ENCODE measurements around the gene AXDND1. TPM values are rescaled to one million over a fixed set of nuclear protein-coding genes. Genes with fewer than 3 reads are reported as not detected.
A peak's percentile ranks its signal among the peaks of the same experiment; 100 is the strongest.

The AXDND1 gene
- total RNA-seq, 1 donor from 2014 or later: 1.1 TPM

DNA sequence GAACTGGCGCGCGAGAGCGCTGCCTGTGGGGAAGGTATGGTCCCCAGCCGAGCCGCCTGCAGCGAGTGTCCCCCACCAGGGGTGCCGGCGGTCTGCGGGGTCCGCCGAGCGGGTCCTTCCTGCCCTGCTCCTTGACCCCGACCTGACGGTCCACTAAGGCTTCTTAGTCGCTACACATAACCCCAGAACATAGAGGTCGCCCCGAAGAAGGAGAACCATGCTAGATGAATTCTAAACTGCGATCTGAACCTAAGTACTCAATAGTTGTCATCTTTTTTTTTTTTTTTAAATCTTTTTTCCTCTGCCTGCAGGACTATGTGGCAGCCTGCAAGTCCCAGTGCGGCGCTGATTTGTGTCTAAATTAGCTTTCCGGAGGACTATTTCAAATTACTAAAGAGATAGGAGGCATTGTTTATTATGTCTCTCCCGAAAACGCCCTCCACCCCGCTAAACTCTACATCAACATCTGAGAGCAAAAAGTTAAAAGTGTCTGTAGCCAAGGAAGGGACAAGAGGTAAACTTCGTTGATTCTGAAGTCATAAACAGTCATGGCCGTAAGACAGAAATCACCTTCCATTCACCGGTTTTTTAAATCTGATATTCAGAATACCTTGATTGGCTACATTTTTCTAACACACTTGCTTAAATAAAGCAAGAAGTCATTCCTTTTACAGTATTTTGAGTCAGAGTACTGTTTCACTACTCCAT lies 476 bp downstream of the AXDND1 start:
- Histone ChIP-seq H3K9ac (ENCODE audit: low read length) (peak overlapping the region; percentile 96), H3K79me2 (ENCODE audit: insufficient read depth, low read length) (no peaks in the 10 kb centered on the region), H3K4me2 (ENCODE audit: low read length) (peak overlapping the region; percentile 92), H4K20me1 (ENCODE audit: insufficient read depth, low read length) (no peaks in the 10 kb centered on the region), H3K36me3 (ENCODE audit: insufficient read depth, low read length) (no peaks in the 10 kb centered on the region), H3K4me3 (ENCODE audit: insufficient read depth, low read depth, low read length) (peak overlapping the region; percentile 78), H3K27ac (ENCODE audit: low read depth, low read length) (peak overlapping the region; percentile 98), H3K9me3 (ENCODE audit: insufficient read depth, low read depth, low read length) (no peaks in the 10 kb centered on the region), H3K27me3 (ENCODE audit: insufficient read depth, low read length) (no peaks in the 10 kb centered on the region), H3K4me1 (ENCODE audit: insufficient read depth, low read length) (peaks cover 5% of the 10 kb centered on the region), H2AFZ (ENCODE audit: low read depth, low read length) (peak overlapping the region; percentile 95)
- H3K27ac Mint-ChIP-seq (ENCODE audit: unreplicated experiment): peak overlapping the region; percentile 99
- H3K27me3 Mint-ChIP-seq (ENCODE audit: low read depth, unreplicated experiment): no peaks in the 10 kb centered on the region
- DNase-seq (ENCODE audit: low read depth) (no peak), FAIRE-seq (no peak)
- no peak for TF ChIP-seq EZH2 (IDR thresholded peaks at IDR 0.05; ENCODE audit: insufficient read depth, low read length)
- TF ChIP-seq, protein P1, sequence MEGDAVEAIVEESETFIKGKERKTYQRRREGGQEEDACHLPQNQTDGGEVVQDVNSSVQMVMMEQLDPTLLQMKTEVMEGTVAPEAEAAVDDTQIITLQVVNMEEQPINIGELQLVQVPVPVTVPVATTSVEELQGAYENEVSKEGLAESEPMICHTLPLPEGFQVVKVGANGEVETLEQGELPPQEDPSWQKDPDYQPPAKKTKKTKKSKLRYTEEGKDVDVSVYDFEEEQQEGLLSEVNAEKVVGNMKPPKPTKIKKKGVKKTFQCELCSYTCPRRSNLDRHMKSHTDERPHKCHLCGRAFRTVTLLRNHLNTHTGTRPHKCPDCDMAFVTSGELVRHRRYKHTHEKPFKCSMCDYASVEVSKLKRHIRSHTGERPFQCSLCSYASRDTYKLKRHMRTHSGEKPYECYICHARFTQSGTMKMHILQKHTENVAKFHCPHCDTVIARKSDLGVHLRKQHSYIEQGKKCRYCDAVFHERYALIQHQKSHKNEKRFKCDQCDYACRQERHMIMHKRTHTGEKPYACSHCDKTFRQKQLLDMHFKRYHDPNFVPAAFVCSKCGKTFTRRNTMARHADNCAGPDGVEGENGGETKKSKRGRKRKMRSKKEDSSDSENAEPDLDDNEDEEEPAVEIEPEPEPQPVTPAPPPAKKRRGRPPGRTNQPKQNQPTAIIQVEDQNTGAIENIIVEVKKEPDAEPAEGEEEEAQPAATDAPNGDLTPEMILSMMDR (IDR thresholded peaks at IDR 0.05; ENCODE audit: insufficient read depth, low read depth, low read length): no peak
- peaks cover 3% of the 10 kb centered on the region for H3K36me3 Mint-ChIP-seq (ENCODE audit: low read depth, unreplicated experiment)
- peaks cover 4% of the 10 kb centered on the region for H3K4me1 Mint-ChIP-seq (ENCODE audit: low read depth, unreplicated experiment)
- peak overlapping the region; percentile 89 for H3K4me3 Mint-ChIP-seq (ENCODE audit: unreplicated experiment)
- no peaks in the 10 kb centered on the region for H3K9me3 Mint-ChIP-seq (ENCODE audit: unreplicated experiment)

DNA sequence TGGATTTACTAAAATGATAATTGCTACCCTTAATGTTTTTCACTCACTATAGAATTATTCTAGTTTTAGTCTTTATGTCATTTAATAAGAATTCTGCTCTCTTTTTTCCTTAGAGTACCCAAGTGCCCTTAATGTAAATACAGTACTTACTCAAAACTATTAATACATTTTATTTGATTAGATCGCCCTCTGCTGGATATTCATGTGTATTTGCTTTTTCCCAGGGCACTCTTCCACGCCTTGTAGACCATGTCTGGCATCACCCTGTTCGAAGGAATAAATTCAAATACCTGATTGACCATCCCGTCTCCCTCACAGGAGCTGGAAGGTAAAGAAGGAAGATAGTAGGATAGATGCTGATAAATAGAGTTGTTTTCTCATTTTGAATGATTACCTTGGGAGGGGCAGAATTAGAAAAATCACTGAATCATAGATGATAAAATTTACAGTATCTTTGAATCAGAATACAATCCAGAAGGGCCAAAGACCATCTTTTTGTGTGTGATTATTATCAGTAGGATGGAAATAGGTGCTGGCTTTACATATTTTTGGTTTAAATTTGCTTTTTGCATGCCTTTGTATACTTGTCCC lies 4.1 kb downstream of the AXDND1 start:
- H3K4me3 Mint-ChIP-seq (ENCODE audit: unreplicated experiment): no peak overlapping the region
- H3K27me3 Mint-ChIP-seq (ENCODE audit: low read depth, unreplicated experiment): no peaks in the 10 kb centered on the region
- no peaks in the 10 kb centered on the region for H3K36me3 Mint-ChIP-seq (ENCODE audit: low read depth, unreplicated experiment)
- Histone ChIP-seq H3K4me1 (ENCODE audit: insufficient read depth, low read length) (peaks cover 5% of the 10 kb centered on the region), H3K9me3 (ENCODE audit: insufficient read depth, low read depth, low read length) (no peaks in the 10 kb centered on the region), H3K36me3 (ENCODE audit: insufficient read depth, low read length) (no peaks in the 10 kb centered on the region), H3K79me2 (ENCODE audit: insufficient read depth, low read length) (no peaks in the 10 kb centered on the region), H2AFZ (ENCODE audit: low read depth, low read length) (no peak overlapping the region), H4K20me1 (ENCODE audit: insufficient read depth, low read length) (no peaks in the 10 kb centered on the region), H3K4me2 (ENCODE audit: low read length) (no peak overlapping the region), H3K4me3 (ENCODE audit: insufficient read depth, low read depth, low read length) (no peak overlapping the region), H3K27ac (ENCODE audit: low read depth, low read length) (no peak overlapping the region), H3K27me3 (ENCODE audit: insufficient read depth, low read length) (no peaks in the 10 kb centered on the region), H3K9ac (ENCODE audit: low read length) (no peak overlapping the region)
- H3K27ac Mint-ChIP-seq (ENCODE audit: unreplicated experiment): no peak overlapping the region
- DNase-seq (ENCODE audit: low read depth): peak; percentile 37
- H3K9me3 Mint-ChIP-seq (ENCODE audit: unreplicated experiment): no peaks in the 10 kb centered on the region
- FAIRE-seq: no peak
- peaks cover 4% of the 10 kb centered on the region for H3K4me1 Mint-ChIP-seq (ENCODE audit: low read depth, unreplicated experiment)
- TF ChIP-seq, protein P1 (IDR thresholded peaks at IDR 0.05; ENCODE audit: insufficient read depth, low read depth, low read length): peak; percentile 70
- TF ChIP-seq EZH2 (IDR thresholded peaks at IDR 0.05; ENCODE audit: insufficient read depth, low read length): no peak

DNA sequence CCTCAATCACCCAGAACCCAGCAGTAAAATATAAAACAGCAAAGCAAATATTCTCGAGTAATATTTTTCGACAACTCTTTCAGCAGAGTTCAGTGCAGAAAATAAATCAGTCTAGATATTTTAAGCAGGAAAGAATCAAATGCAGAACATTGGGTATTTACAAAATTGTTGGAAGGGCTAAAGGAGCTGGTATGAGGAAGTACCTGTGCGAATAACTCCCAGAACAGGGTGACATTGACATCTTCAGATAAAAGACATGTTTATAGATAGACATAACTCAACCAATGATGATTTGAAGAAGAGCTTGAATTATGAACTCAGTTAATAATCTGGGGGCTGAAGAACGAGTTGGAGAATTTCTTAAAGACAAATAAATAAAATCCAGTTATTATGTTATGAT lies 6.4 kb downstream of the AXDND1 start:
- no peak overlapping the region for H3K9ac ChIP-seq (ENCODE audit: low read length)
- H3K79me2 ChIP-seq (ENCODE audit: insufficient read depth, low read length): no peaks in the 10 kb centered on the region
- no peak for DNase-seq (ENCODE audit: low read depth)
- H3K4me2 ChIP-seq (ENCODE audit: low read length): no peak overlapping the region
- H3K36me3 ChIP-seq (ENCODE audit: insufficient read depth, low read length): no peaks in the 10 kb centered on the region
- H3K27me3 ChIP-seq (ENCODE audit: insufficient read depth, low read length): no peaks in the 10 kb centered on the region
- Mint-ChIP-seq H3K4me3 (ENCODE audit: unreplicated experiment) (no peak overlapping the region), H3K36me3 (ENCODE audit: low read depth, unreplicated experiment) (no peaks in the 10 kb centered on the region), H3K27me3 (ENCODE audit: low read depth, unreplicated experiment) (no peaks in the 10 kb centered on the region), H3K4me1 (ENCODE audit: low read depth, unreplicated experiment) (no peaks in the 10 kb centered on the region), H3K9me3 (ENCODE audit: unreplicated experiment) (no peaks in the 10 kb centered on the region), H3K27ac (ENCODE audit: unreplicated experiment) (no peak overlapping the region)
- no peak for TF ChIP-seq EZH2 (IDR thresholded peaks at IDR 0.05; ENCODE audit: insufficient read depth, low read length)
- TF ChIP-seq, protein P1 (IDR thresholded peaks at IDR 0.05; ENCODE audit: insufficient read depth, low read depth, low read length): no peak
- H3K4me3 ChIP-seq (ENCODE audit: insufficient read depth, low read depth, low read length): no peak overlapping the region
- H3K4me1 ChIP-seq (ENCODE audit: insufficient read depth, low read length): no peaks in the 10 kb centered on the region
- H2AFZ ChIP-seq (ENCODE audit: low read depth, low read length): no peak overlapping the region
- no peak overlapping the region for H3K27ac ChIP-seq (ENCODE audit: low read depth, low read length)
- no peaks in the 10 kb centered on the region for H3K9me3 ChIP-seq (ENCODE audit: insufficient read depth, low read depth, low read length)
- FAIRE-seq: no peak
- H4K20me1 ChIP-seq (ENCODE audit: insufficient read depth, low read length): no peaks in the 10 kb centered on the region

All from astrocyte (in vitro differentiated cells and primary cell).